Mucosa of descending colon (tissue), 3 donors: ENCODE measurements around the gene EIF2S2. TPM values are rescaled to one million over a fixed set of nuclear protein-coding genes. Genes with fewer than 3 reads are reported as not detected.
A peak's percentile ranks its signal among the peaks of the same experiment; 100 is the strongest.

Experiments
- ATAC-seq: fragments of 200-7000 bp; cut with Tn5 transposase; one replicate; pipeline ENCODE4 v1.9.1; 2020; ENCODE audit warnings: mild to moderate bottlenecking, moderate library complexity
- DNase-seq, 3 donors: peaks; one replicate each; pipeline ENCODE4 v3.0.0-alpha.2; 2020
- H3K36me3 ChIP-seq: fragments of 200-600 bp; one replicate; pipeline ENCODE4 v1.8.0; 2021; ENCODE audit warnings: low read depth, mild to moderate bottlenecking
- H3K4me1 ChIP-seq: fragments of 200-600 bp; one replicate; pipeline ENCODE4 v1.8.0; 2021; ENCODE audit warnings: low read depth, mild to moderate bottlenecking
- H3K4me3 ChIP-seq: fragments of 200-600 bp; one replicate; pipeline ENCODE4 v1.8.0; 2021; ENCODE audit warnings: mild to moderate bottlenecking
- H3K9me3 ChIP-seq: fragments of 200-600 bp; one replicate; pipeline ENCODE4 v1.8.0; 2021; ENCODE audit warnings: mild to moderate bottlenecking
- intact Hi-C, 2 donors: fragments of 100-400 bp; cut with DNase I in 1 of 2; cut with micrococcal nuclease in 1 of 2; formaldehyde crosslinking; loops; one replicate each; pipeline versions ENCODE4 v1.11.0 to v1.11.1; 2022; cut with DNase I, micrococcal nuclease
- total RNA-seq, 3 donors: library from RNA; stranded (reverse); fragmentation: NEBNext Ultra II Directional in 2 of 3; extraction: Animal tissue kit (Norgen Biotek cat#: 25700) in 2 of 3; gene quantifications; one replicate each; pipeline versions ENCODE4 v1.2.1 to v1.2.4, GENCODE V29; 2021 to 2023
- TF ChIP-seq, protein P1 (sequence below): fragments of 200-600 bp; IDR thresholded peaks from one replicate; pipeline ENCODE4 v1.8.0; 2022; ENCODE audit warnings: antibody characterized with exemption, mild to moderate bottlenecking
- donor health status: DM: no; HTN: no; CAD: no; lungs with moderate emphysema.
- donor health status: DM: no; HTN: no; CAD: no.
- donor health status: DM: no; HTN: yes; CAD: no.

The EIF2S2 gene
- total RNA-seq, 3 donors from 2014 or later, result 26.5 to 51.7 (median 41.0) TPM

GRCh38 chr20:34047917-34048316 is 64.1 kb downstream of the EIF2S2 start:
- no peaks in the 10 kb centered on the region for H3K9me3 ChIP-seq
- no peak for ATAC-seq
- DNase-seq, result no peak
- TF ChIP-seq, protein P1, sequence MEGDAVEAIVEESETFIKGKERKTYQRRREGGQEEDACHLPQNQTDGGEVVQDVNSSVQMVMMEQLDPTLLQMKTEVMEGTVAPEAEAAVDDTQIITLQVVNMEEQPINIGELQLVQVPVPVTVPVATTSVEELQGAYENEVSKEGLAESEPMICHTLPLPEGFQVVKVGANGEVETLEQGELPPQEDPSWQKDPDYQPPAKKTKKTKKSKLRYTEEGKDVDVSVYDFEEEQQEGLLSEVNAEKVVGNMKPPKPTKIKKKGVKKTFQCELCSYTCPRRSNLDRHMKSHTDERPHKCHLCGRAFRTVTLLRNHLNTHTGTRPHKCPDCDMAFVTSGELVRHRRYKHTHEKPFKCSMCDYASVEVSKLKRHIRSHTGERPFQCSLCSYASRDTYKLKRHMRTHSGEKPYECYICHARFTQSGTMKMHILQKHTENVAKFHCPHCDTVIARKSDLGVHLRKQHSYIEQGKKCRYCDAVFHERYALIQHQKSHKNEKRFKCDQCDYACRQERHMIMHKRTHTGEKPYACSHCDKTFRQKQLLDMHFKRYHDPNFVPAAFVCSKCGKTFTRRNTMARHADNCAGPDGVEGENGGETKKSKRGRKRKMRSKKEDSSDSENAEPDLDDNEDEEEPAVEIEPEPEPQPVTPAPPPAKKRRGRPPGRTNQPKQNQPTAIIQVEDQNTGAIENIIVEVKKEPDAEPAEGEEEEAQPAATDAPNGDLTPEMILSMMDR, result no peak
- H3K36me3 ChIP-seq, result no peaks in the 10 kb centered on the region
- no peak overlapping the region for H3K4me3 ChIP-seq
- H3K4me1 ChIP-seq, result peaks cover 9% of the 10 kb centered on the region
- intact Hi-C loops, result no loop called here

- ATAC-seq (no peak), DNase-seq (no peak)
- TF ChIP-seq, protein P1, result no peak
- H3K4me3 ChIP-seq, result no peak overlapping the region
- no peaks in the 10 kb centered on the region for H3K9me3 ChIP-seq
- H3K4me1 ChIP-seq, result peaks cover 13% of the 10 kb centered on the region
- no peaks in the 10 kb centered on the region for H3K36me3 ChIP-seq
- intact Hi-C loops, result no loop called here
Measured at GRCh38 chr20:34047010-34047687, 64.9 kb downstream of the EIF2S2 start.

DNA sequence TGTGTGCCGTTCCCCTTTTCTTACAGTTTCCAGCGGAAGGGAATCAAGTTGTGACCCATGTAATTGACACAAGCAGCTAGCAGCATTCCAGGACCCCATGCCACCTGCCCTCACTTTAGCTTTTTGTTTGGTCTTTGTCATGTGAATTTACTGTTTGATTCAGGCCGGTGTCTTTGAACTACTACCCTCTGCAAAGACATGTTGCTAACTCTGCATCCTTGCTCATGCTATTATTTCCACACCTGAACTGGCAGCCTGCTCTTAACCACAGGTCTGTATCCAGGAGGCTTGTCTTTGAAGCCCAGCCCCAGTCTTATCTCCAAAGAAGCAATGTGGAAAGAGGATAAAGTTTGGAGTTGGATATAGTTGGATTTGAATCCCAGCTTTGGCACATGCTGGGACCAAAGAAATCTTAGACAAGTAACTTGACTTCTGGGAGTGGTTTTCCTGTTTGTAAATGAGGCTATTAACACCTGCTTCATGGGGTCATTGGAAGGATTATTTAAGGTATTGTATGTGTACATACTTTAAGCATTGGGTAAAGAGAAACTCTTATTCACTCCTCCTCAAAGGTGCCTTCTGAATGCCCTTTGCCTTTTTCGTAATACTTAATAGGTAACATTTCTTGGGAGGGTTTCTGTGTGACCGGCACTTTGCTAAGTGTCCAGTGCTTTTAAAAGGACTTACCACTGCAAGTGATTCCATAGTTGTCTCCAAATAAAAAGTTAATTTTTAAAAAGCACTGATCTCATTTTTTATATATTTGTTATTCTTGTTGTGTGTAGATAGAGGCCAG is 65.9 kb downstream of the EIF2S2 start:
- peaks cover 15% of the 10 kb centered on the region for H3K4me1 ChIP-seq
- no peaks in the 10 kb centered on the region for H3K9me3 ChIP-seq
- no peaks in the 10 kb centered on the region for H3K36me3 ChIP-seq
- TF ChIP-seq, protein P1, result no peak
- H3K4me3 ChIP-seq, result no peak overlapping the region
- ATAC-seq (no peak), DNase-seq (no peak)
- intact Hi-C loops, result no loop called here

DNA sequence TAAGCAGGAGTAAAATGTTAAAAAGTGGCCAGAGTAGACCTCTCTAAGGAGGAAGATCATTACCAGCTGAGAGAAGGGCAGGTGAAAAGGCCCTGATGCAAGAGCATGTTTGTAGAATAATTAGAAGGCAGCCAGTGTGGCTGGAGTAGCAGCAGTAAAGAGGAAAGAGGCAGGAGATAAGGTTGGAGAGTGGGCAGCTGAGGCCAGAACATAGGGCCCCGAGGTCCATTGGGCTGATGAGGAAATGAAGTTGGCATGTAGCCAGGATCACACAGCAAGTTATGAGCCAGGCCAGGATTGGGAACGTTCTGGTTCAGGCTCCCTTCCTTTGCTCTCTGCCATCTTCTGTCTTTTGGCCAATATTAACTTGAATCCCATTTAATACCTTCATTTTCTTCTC is 66.7 kb downstream of the EIF2S2 start:
- no peak for DNase-seq
- TF ChIP-seq, protein P1, result no peak
- no peak overlapping the region for H3K4me3 ChIP-seq
- H3K9me3 ChIP-seq, result no peaks in the 10 kb centered on the region
- intact Hi-C loops, result no loop called here
- peak; percentile 55 for ATAC-seq
- H3K4me1 ChIP-seq, result peaks cover 19% of the 10 kb centered on the region
- no peaks in the 10 kb centered on the region for H3K36me3 ChIP-seq

GRCh38 chr20:34043025-34043424 is 69.0 kb downstream of the EIF2S2 start:
- TF ChIP-seq, protein P1, result no peak
- intact Hi-C loops, result no loop called here
- H3K4me1 ChIP-seq, result peaks cover 23% of the 10 kb centered on the region
- H3K9me3 ChIP-seq, result no peaks in the 10 kb centered on the region
- ATAC-seq (no peak), DNase-seq (no peak)
- H3K4me3 ChIP-seq, result no peak overlapping the region
- no peaks in the 10 kb centered on the region for H3K36me3 ChIP-seq
